Transverse colon (tissue), 3 donors: Measurements from ENCODE around the gene MACO1.

Experiments
- POLR2A ChIP-seq: fragments of 450-650 bp; IDR thresholded peaks from one replicate; pipeline ENCODE4 v1.6.1; 2016; ENCODE audit warnings: antibody characterized with exemption, mild to moderate bottlenecking, moderate library complexity
- TF ChIP-seq, protein P1 (sequence below), 5 experiments: fragments of 200-600 bp in 3 of 5; fragments of 450-650 bp in 2 of 5; sonication (generic) in 3 of 5; IDR thresholded peaks; 1 replicate in 2 of 5; 2 replicates in 3 of 5; pipeline ENCODE4 v1.5.1; 2016 to 2017; ENCODE audit warnings: antibody characterized with exemption in 5 of 5, inconsistent platforms in 3 of 5, mild to moderate bottlenecking in 2 of 5, moderate library complexity in 1 of 5

DNA sequence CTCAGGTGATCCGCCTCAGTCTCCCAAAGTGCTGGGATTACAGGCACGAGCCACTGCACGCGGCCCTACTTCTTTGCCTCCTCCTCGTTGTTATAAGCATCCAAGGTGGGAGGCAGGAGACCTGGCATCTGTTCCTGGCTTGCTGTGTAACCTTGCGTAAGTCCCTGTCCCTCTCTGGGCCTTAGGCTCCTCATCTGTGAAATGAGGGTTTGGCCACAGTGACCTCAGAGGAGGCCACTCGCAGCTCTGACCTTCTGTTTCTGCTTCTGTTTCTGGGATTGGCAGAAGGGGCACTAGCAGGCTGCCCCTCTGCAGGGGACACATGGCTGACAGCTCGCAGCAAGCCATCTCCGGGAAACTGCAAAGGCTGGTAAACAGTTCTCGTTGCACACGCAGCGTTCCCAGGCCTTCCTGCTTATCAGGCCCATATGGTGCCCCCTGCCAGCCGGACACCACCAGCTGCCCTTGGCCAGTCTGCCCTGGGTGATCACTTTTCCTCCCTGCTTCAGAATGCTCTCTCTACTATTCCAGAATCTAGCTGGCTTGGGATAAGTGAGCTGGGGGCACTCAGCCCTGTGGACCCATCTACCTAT is 110.1 kb downstream of the MACO1 start:
- no peak for TF ChIP-seq POLR2A
- TF ChIP-seq, protein P1, sequence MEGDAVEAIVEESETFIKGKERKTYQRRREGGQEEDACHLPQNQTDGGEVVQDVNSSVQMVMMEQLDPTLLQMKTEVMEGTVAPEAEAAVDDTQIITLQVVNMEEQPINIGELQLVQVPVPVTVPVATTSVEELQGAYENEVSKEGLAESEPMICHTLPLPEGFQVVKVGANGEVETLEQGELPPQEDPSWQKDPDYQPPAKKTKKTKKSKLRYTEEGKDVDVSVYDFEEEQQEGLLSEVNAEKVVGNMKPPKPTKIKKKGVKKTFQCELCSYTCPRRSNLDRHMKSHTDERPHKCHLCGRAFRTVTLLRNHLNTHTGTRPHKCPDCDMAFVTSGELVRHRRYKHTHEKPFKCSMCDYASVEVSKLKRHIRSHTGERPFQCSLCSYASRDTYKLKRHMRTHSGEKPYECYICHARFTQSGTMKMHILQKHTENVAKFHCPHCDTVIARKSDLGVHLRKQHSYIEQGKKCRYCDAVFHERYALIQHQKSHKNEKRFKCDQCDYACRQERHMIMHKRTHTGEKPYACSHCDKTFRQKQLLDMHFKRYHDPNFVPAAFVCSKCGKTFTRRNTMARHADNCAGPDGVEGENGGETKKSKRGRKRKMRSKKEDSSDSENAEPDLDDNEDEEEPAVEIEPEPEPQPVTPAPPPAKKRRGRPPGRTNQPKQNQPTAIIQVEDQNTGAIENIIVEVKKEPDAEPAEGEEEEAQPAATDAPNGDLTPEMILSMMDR (IDR thresholded peaks at IDR 0.05) = no peak
